Progenitor cell of endocrine pancreas (in vitro differentiated cells): ENCODE measurements around the gene S100A13. TPM values are rescaled to one million over a fixed set of nuclear protein-coding genes. Genes with fewer than 3 reads are reported as not detected.
"Not testable (repeated sequence)": the region's sequence is repeated elsewhere in the genome, so short reads cannot be mapped to it uniquely, and the experiment has no call there.

Experiments
- DNase-seq: peaks from one replicate; pipeline ENCODE4 v3.0.0; 2021; ENCODE audit warnings: low spot score; ENCODE audit not compliant: unreplicated experiment
- H3K27ac Mint-ChIP-seq: 2 replicates; pipeline ENCODE4 v1.8.0; 2021; ENCODE audit warnings: mild to moderate bottlenecking, moderate library complexity, mixed read lengths
- H3K27me3 Mint-ChIP-seq: 2 replicates; pipeline ENCODE4 v1.8.0; 2021; ENCODE audit warnings: mixed read lengths
- H3K36me3 Mint-ChIP-seq: 2 replicates; pipeline ENCODE4 v1.8.0; 2022; ENCODE audit warnings: mixed read lengths; ENCODE audit not compliant: insufficient read depth
- H3K4me1 Mint-ChIP-seq: 2 replicates; pipeline ENCODE4 v1.8.0; 2021; ENCODE audit warnings: low read depth, mixed read lengths
- H3K4me3 Mint-ChIP-seq: 2 replicates; pipeline ENCODE4 v1.8.0; 2021; ENCODE audit warnings: low read depth, mild to moderate bottlenecking, moderate library complexity, mixed read lengths
- H3K9me3 Mint-ChIP-seq: 2 replicates; pipeline ENCODE4 v1.8.0; 2021; ENCODE audit warnings: low read depth, mixed read lengths
- CTCF ChIP-seq: fragments of 200-600 bp; sonication (generic); IDR thresholded peaks from one replicate; pipeline ENCODE4 v1.5.0; 2021; ENCODE audit warnings: antibody characterized with exemption, mild to moderate bottlenecking; ENCODE audit not compliant: unreplicated experiment
- total RNA-seq: library from RNA; stranded (reverse); gene quantifications from 2 replicates; pipeline ENCODE4 v1.2.1, GENCODE V29; 2021

S100A13 gene
- total RNA-seq, 1 donor from 2014 or later, result 63.6 TPM

- Mint-ChIP-seq H3K4me1 (peaks cover 8% of the 10 kb centered on the region), H3K4me3 (no peak overlapping the region), H3K27me3 (no peaks in the 10 kb centered on the region), H3K36me3 (no peaks in the 10 kb centered on the region), H3K9me3 (no peaks in the 10 kb centered on the region), H3K27ac (no peak overlapping the region)
- no peak for DNase-seq
- no peak for TF ChIP-seq CTCF
These were observed 38.8 kb downstream of the S100A13 start for GRCh38 chr1:153588482-153588881.

- not testable (repeated sequence) for DNase-seq, H3K4me3 Mint-ChIP-seq, H3K9me3 Mint-ChIP-seq, H3K27ac Mint-ChIP-seq, H3K36me3 Mint-ChIP-seq, H3K4me1 Mint-ChIP-seq, H3K27me3 Mint-ChIP-seq
These were observed 39.3 kb downstream of the S100A13 start for GRCh38 chr1:153588033-153588432.

GRCh38 chr1:153587314-153587713 lies 40.0 kb downstream of the S100A13 start:
- no peak for TF ChIP-seq CTCF
- Mint-ChIP-seq H3K36me3 (no peaks in the 10 kb centered on the region), H3K9me3 (no peaks in the 10 kb centered on the region), H3K27ac (no peak overlapping the region), H3K4me1 (peaks cover 8% of the 10 kb centered on the region), H3K27me3 (no peaks in the 10 kb centered on the region), H3K4me3 (no peak overlapping the region)
- no peak for DNase-seq

GRCh38 chr1:153586347-153586746 lies 41.0 kb downstream of the S100A13 start:
- DNase-seq, result no peak
- Mint-ChIP-seq H3K4me1 (peaks cover 8% of the 10 kb centered on the region), H3K27ac (peak overlapping the region; percentile 65), H3K27me3 (no peaks in the 10 kb centered on the region), H3K9me3 (no peaks in the 10 kb centered on the region), H3K4me3 (no peak overlapping the region), H3K36me3 (no peaks in the 10 kb centered on the region)
- no peak for TF ChIP-seq CTCF

- no peaks in the 10 kb centered on the region for H3K9me3 Mint-ChIP-seq
- DNase-seq, result no peak
- TF ChIP-seq CTCF, result no peak
- no peaks in the 10 kb centered on the region for H3K36me3 Mint-ChIP-seq
- no peak overlapping the region for H3K4me3 Mint-ChIP-seq
- no peaks in the 10 kb centered on the region for H3K27me3 Mint-ChIP-seq
- no peak overlapping the region for H3K27ac Mint-ChIP-seq
- H3K4me1 Mint-ChIP-seq, result peaks cover 8% of the 10 kb centered on the region
These were observed 42.3 kb downstream of the S100A13 start for GRCh38 chr1:153585006-153585405.

GRCh38 chr1:153583976-153584375 lies 43.3 kb downstream of the S100A13 start:
- no peaks in the 10 kb centered on the region for H3K36me3 Mint-ChIP-seq
- no peak overlapping the region for H3K4me3 Mint-ChIP-seq
- no peak for DNase-seq
- H3K27me3 Mint-ChIP-seq, result no peaks in the 10 kb centered on the region
- no peaks in the 10 kb centered on the region for H3K9me3 Mint-ChIP-seq
- no peak for TF ChIP-seq CTCF
- H3K4me1 Mint-ChIP-seq, result peaks cover 8% of the 10 kb centered on the region
- H3K27ac Mint-ChIP-seq, result no peak overlapping the region

GRCh38 chr1:153583514-153583913 lies 43.8 kb downstream of the S100A13 start:
- H3K9me3 Mint-ChIP-seq, DNase-seq, H3K27me3 Mint-ChIP-seq, H3K4me3 Mint-ChIP-seq, H3K36me3 Mint-ChIP-seq, H3K27ac Mint-ChIP-seq, H3K4me1 Mint-ChIP-seq: not testable (repeated sequence)

GRCh38 chr1:153582836-153583235 lies 44.5 kb downstream of the S100A13 start:
- H3K27ac Mint-ChIP-seq, H3K9me3 Mint-ChIP-seq, DNase-seq, H3K4me3 Mint-ChIP-seq, H3K36me3 Mint-ChIP-seq, H3K27me3 Mint-ChIP-seq: not testable (repeated sequence)
- H3K4me1 Mint-ChIP-seq, result peaks cover 12% of the 10 kb centered on the region
